ENCODE measurements around the gene PXYLP1. TPM values are rescaled to one million over a fixed set of nuclear protein-coding genes. Genes with fewer than 3 reads are reported as not detected.

Gene PXYLP1
- total and polyA plus RNA-seq, 9 of the 15 experiments (the other 6 are each of a cell fraction or from before 2014, with no cell fraction given), result 0.80 to 2.9 (median 1.3) TPM

GRCh38 chr3:141249041-141249440 lies 17.4 kb downstream of the PXYLP1 start (continued):
- TF ChIP-seq, protein P1, sequence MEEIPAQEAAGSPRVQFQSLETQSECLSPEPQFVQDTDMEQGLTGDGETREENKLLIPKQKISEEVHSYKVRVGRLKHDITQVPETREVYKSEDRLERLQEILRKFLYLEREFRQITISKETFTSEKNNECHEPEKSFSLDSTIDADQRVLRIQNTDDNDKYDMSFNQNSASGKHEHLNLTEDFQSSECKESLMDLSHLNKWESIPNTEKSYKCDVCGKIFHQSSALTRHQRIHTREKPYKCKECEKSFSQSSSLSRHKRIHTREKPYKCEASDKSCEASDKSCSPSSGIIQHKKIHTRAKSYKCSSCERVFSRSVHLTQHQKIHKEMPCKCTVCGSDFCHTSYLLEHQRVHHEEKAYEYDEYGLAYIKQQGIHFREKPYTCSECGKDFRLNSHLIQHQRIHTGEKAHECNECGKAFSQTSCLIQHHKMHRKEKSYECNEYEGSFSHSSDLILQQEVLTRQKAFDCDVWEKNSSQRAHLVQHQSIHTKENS (CRISPR knock-in tag; IDR thresholded peaks at IDR 0.05), result no peak
- TF ChIP-seq, protein P2, sequence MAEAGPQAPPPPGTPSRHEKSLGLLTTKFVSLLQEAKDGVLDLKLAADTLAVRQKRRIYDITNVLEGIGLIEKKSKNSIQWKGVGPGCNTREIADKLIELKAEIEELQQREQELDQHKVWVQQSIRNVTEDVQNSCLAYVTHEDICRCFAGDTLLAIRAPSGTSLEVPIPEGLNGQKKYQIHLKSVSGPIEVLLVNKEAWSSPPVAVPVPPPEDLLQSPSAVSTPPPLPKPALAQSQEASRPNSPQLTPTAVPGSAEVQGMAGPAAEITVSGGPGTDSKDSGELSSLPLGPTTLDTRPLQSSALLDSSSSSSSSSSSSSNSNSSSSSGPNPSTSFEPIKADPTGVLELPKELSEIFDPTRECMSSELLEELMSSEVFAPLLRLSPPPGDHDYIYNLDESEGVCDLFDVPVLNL (CRISPR knock-in tag; IDR thresholded peaks at IDR 0.05; ENCODE audit: low read depth), result no peak

DNA sequence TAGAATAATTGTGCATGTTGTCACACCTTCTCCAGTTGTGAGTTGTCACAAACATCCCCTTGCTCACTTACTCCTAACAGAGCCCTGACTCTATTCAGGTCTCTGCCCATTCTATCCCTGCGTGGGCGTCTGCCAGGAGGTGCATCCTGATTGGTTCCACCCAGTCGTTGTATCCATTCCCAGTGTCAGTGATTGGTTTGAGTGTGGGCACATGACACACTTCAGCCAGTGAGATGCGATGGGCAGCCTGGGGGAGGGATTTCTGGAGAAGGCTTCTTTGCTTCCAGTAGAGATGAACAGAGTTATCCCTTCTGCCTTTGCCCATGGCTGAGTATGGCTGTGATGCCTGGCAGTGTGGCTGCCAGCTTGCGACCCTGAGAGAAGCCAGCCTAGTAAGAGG lies 18.7 kb downstream of the PXYLP1 start:
- ChIA-PET POLR2A (interaction anchor here (0.8 to 0.9 kb wide), 2 partner anchors 10 to 58 kb away, joined by 3 read pairs; no protein-coding TSS in a partner anchor), CTCF (ENCODE audit: low intra/inter-chr PET ratio) (no interaction called here)
- ATAC-seq, result peak; percentile 74
- no peak overlapping the region for H3K4me2 ChIP-seq (ENCODE audit: insufficient read depth, low read length)
- no peak overlapping the region for H2AFZ ChIP-seq (ENCODE audit: low read depth, low read length)
- peak; percentile 14 to 67 (median 60) for DNase-seq (ENCODE audit: extremely low read depth in 1 of 4, low spot score in 3 of 4)
- no peak overlapping the region for H3K27ac ChIP-seq (ENCODE audit: extremely low read depth, low read depth, low read length)
- WGBS (ENCODE audit: insufficient coverage, low coverage, missing lambda C conversion rate), result 0% methylated on average over 5 of the region's 5 CpGs
- H3K27me3 ChIP-seq (ENCODE audit: control insufficient read depth in 2 of 2, insufficient read depth in 2 of 2, low read length in 2 of 2), result peaks cover 21 to 36% of the 10 kb centered on the region in 2 experiments
- H4K20me1 ChIP-seq (replicated peaks; ENCODE audit: control insufficient read depth, insufficient read depth, low read length), result no peaks in the 10 kb centered on the region
- H3K4me1 ChIP-seq (replicated peaks in 1 of 2; ENCODE audit: control insufficient read depth in 2 of 2, insufficient read depth in 2 of 2, low read length in 2 of 2), result no peaks in the 10 kb centered on the region
- FAIRE-seq, result no peak
- intact Hi-C loops (cut with micrococcal nuclease), result no loop called here
- H3K36me3 ChIP-seq (ENCODE audit: control insufficient read depth, insufficient read depth, low read length), result no peaks in the 10 kb centered on the region
- no peaks in the 10 kb centered on the region for H3K79me2 ChIP-seq (ENCODE audit: control insufficient read depth, insufficient read depth, low read length)
- no peaks in the 10 kb centered on the region for H3K9me3 ChIP-seq (replicated peaks; ENCODE audit: control insufficient read depth, insufficient read depth, low read depth, low read length)
- H3K9ac ChIP-seq (ENCODE audit: insufficient read depth in 1 of 2, low read depth in 2 of 2, low read length in 2 of 2), result no peak overlapping the region
- H3K4me3 ChIP-seq, result no peak overlapping the region
- BruUV-seq (replicated peaks), result no TSS peak
- peaks cover 3% of the 10 kb centered on the region for H3K9me1 ChIP-seq (ENCODE audit: control insufficient read depth, insufficient read depth, low read length)
- in situ Hi-C loops (cut with MboI), result no loop called here
- TF ChIP-seq, protein P3, sequence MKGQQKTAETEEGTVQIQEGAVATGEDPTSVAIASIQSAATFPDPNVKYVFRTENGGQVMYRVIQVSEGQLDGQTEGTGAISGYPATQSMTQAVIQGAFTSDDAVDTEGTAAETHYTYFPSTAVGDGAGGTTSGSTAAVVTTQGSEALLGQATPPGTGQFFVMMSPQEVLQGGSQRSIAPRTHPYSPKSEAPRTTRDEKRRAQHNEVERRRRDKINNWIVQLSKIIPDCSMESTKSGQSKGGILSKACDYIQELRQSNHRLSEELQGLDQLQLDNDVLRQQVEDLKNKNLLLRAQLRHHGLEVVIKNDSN (CRISPR knock-in tag; IDR thresholded peaks at IDR 0.05), result peak; percentile 85
- TF ChIP-seq KDM1A (IDR thresholded peaks at IDR 0.05) (no peak), FOS (IDR thresholded peaks at IDR 0.05; ENCODE audit: extremely low read depth, insufficient read length) (peak; percentile 61), FOXA3 (CRISPR knock-in tag; conservative IDR thresholded peaks at IDR 0.05 in 1 of 2, IDR thresholded peaks at IDR 0.05 in 1 of 2) (no peak), XRCC5 (IDR thresholded peaks at IDR 0.05; ENCODE audit: low read depth, low read length) (no peak), ZNF316 (IDR thresholded peaks at IDR 0.05) (no peak), USF2 (CRISPR knock-in tag; IDR thresholded peaks at IDR 0.05) (peak; percentile 87), RAD51 (IDR thresholded peaks at IDR 0.05; ENCODE audit: borderline replicate concordance, low read depth) (peak; percentile 65; the same call in 1 of the 2 replicates), ETV1 (tag; conservative IDR thresholded peaks at IDR 0.05; ENCODE audit: low read depth) (no peak), HES1 (IDR thresholded peaks at IDR 0.05; ENCODE audit: low read depth) (no peak), ZNF143 (CRISPR knock-in tag; IDR thresholded peaks at IDR 0.05) (no peak), LARP7 (IDR thresholded peaks at IDR 0.05) (no peak), E2F3 (CRISPR knock-in tag; IDR thresholded peaks at IDR 0.05) (no peak), TRIM24 (IDR thresholded peaks at IDR 0.05) (no peak)
- TF ChIP-seq, protein P4, sequence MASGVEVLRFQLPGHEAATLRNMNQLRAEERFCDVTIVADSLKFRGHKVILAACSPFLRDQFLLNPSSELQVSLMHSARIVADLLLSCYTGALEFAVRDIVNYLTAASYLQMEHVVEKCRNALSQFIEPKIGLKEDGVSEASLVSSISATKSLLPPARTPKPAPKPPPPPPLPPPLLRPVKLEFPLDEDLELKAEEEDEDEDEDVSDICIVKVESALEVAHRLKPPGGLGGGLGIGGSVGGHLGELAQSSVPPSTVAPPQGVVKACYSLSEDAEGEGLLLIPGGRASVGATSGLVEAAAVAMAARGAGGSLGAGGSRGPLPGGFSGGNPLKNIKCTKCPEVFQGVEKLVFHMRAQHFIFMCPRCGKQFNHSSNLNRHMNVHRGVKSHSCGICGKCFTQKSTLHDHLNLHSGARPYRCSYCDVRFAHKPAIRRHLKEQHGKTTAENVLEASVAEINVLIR (CRISPR knock-in tag; IDR thresholded peaks at IDR 0.05), result no peak

All from K562 (cell line).